Adrenal gland (tissue), 5 donors: ENCODE measurements around the gene CRHR1.

Experiments used
- POLR2A ChIP-seq, 2 donors: fragments of 450-650 bp; IDR thresholded peaks; one replicate each; pipeline ENCODE4 v1.6.1; 2017; ENCODE audit warnings: antibody characterized with exemption in 2 of 2, mild to moderate bottlenecking in 2 of 2, moderate library complexity in 1 of 2
- TF ChIP-seq, protein P1 (sequence below), 6 experiments: fragments of 450-650 bp in 4 of 6; fragments of 200-600 bp in 2 of 6; sonication (generic) in 1 of 6; IDR thresholded peaks; 1 replicate in 5 of 6; 2 replicates in 1 of 6; pipeline versions ENCODE4 v1.5.1 to v1.8.0; 2016 to 2021; ENCODE audit warnings: antibody characterized with exemption in 6 of 6, mild to moderate bottlenecking in 2 of 6, moderate library complexity in 1 of 6
- donor health status: DM: no; HTN: no; CAD: no.

DNA sequence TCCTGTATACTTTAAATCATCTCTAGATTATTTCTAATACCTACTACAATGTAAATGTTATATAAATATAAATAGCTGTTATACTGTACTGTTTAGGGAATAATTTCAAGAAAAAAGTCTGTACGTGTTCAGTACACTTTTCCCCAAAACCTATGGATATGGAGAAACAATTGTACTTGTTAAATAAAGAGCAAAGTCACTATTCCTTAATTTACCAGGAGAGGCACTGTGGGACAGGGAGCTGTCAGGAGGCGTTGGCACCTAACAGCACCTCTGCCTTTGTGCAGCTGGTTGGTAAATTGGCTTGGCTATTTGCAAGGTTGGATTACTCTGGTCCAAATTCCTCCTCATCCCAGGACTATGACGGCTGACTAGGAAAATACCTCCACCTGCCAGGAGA lies 28.0 kb downstream of the CRHR1 start:
- TF ChIP-seq, protein P1, sequence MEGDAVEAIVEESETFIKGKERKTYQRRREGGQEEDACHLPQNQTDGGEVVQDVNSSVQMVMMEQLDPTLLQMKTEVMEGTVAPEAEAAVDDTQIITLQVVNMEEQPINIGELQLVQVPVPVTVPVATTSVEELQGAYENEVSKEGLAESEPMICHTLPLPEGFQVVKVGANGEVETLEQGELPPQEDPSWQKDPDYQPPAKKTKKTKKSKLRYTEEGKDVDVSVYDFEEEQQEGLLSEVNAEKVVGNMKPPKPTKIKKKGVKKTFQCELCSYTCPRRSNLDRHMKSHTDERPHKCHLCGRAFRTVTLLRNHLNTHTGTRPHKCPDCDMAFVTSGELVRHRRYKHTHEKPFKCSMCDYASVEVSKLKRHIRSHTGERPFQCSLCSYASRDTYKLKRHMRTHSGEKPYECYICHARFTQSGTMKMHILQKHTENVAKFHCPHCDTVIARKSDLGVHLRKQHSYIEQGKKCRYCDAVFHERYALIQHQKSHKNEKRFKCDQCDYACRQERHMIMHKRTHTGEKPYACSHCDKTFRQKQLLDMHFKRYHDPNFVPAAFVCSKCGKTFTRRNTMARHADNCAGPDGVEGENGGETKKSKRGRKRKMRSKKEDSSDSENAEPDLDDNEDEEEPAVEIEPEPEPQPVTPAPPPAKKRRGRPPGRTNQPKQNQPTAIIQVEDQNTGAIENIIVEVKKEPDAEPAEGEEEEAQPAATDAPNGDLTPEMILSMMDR (IDR thresholded peaks at IDR 0.05): no peak
- no peak for TF ChIP-seq POLR2A (IDR thresholded peaks at IDR 0.05)
